ENCODE measurements around the gene SPG21. TPM values are rescaled to one million over a fixed set of nuclear protein-coding genes. Genes with fewer than 3 reads are reported as not detected.

The SPG21 gene
- total RNA-seq, 1 experiment from 2014 or later, result 104 TPM

GRCh38 chr15:64944961-64945360 lies 44.8 kb downstream of the SPG21 start:
- H3K4me1 Mint-ChIP-seq (ENCODE audit: low read depth, unreplicated experiment), result no peaks in the 10 kb centered on the region
- no peaks in the 10 kb centered on the region for H3K27me3 Mint-ChIP-seq (ENCODE audit: unreplicated experiment)
- BruUV-seq (replicated peaks), result no TSS peak
- H3K27ac Mint-ChIP-seq (ENCODE audit: unreplicated experiment), result no peak overlapping the region
- H3K9me3 Mint-ChIP-seq (ENCODE audit: low read depth, unreplicated experiment), result no peaks in the 10 kb centered on the region
- TF ChIP-seq CTCF (IDR thresholded peaks at IDR 0.05; ENCODE audit: unreplicated experiment), result no peak
- CTCF ChIA-PET, result no interaction called here
- no peak for DNase-seq
- H3K4me3 Mint-ChIP-seq (ENCODE audit: low read depth, unreplicated experiment), result no peak overlapping the region
- intact Hi-C loops (cut with micrococcal nuclease; ENCODE audit: unreplicated experiment), result no loop called here
- H3K36me3 Mint-ChIP-seq (ENCODE audit: insufficient read depth, unreplicated experiment), result peaks cover 6% of the 10 kb centered on the region

- H3K4me3 Mint-ChIP-seq (ENCODE audit: low read depth, unreplicated experiment), result no peak overlapping the region
- intact Hi-C loops (cut with micrococcal nuclease; ENCODE audit: unreplicated experiment), result no loop called here
- H3K27me3 Mint-ChIP-seq (ENCODE audit: unreplicated experiment), result no peaks in the 10 kb centered on the region
- no peaks in the 10 kb centered on the region for H3K9me3 Mint-ChIP-seq (ENCODE audit: low read depth, unreplicated experiment)
- CTCF ChIA-PET, result no interaction called here
- peaks cover 6% of the 10 kb centered on the region for H3K36me3 Mint-ChIP-seq (ENCODE audit: insufficient read depth, unreplicated experiment)
- TF ChIP-seq CTCF (IDR thresholded peaks at IDR 0.05; ENCODE audit: unreplicated experiment), result no peak
- H3K4me1 Mint-ChIP-seq (ENCODE audit: low read depth, unreplicated experiment), result peaks cover 1% of the 10 kb centered on the region
- no peak overlapping the region for H3K27ac Mint-ChIP-seq (ENCODE audit: unreplicated experiment)
- no peak for DNase-seq
- no TSS peak for BruUV-seq (replicated peaks)
Measured at GRCh38 chr15:64943512-64944225, 46.0 kb downstream of the SPG21 start.

GRCh38 chr15:64942356-64942755 lies 47.4 kb downstream of the SPG21 start:
- BruUV-seq (replicated peaks), result no TSS peak
- H3K9me3 Mint-ChIP-seq (ENCODE audit: low read depth, unreplicated experiment), result no peaks in the 10 kb centered on the region
- H3K27me3 Mint-ChIP-seq (ENCODE audit: unreplicated experiment), result no peaks in the 10 kb centered on the region
- no peak overlapping the region for H3K4me3 Mint-ChIP-seq (ENCODE audit: low read depth, unreplicated experiment)
- no peak overlapping the region for H3K27ac Mint-ChIP-seq (ENCODE audit: unreplicated experiment)
- TF ChIP-seq CTCF (IDR thresholded peaks at IDR 0.05; ENCODE audit: unreplicated experiment), result no peak
- intact Hi-C loops (cut with micrococcal nuclease; ENCODE audit: unreplicated experiment), result no loop called here
- peaks cover 13% of the 10 kb centered on the region for H3K4me1 Mint-ChIP-seq (ENCODE audit: low read depth, unreplicated experiment)
- CTCF ChIA-PET, result interaction anchor here (0.5 kb wide), 2 partner anchors 26 to 107 kb away, joined by 3 read pairs; no protein-coding TSS in a partner anchor
- peaks cover 6% of the 10 kb centered on the region for H3K36me3 Mint-ChIP-seq (ENCODE audit: insufficient read depth, unreplicated experiment)
- DNase-seq, result no peak

- Mint-ChIP-seq H3K27ac (ENCODE audit: unreplicated experiment) (peak overlapping the region; percentile 26), H3K4me1 (ENCODE audit: low read depth, unreplicated experiment) (peaks cover 13% of the 10 kb centered on the region), H3K27me3 (ENCODE audit: unreplicated experiment) (no peaks in the 10 kb centered on the region), H3K4me3 (ENCODE audit: low read depth, unreplicated experiment) (no peak overlapping the region), H3K36me3 (ENCODE audit: insufficient read depth, unreplicated experiment) (no peaks in the 10 kb centered on the region), H3K9me3 (ENCODE audit: low read depth, unreplicated experiment) (no peaks in the 10 kb centered on the region)
- CTCF ChIA-PET, result no interaction called here
- BruUV-seq (replicated peaks), result no TSS peak
- intact Hi-C loops (cut with micrococcal nuclease; ENCODE audit: unreplicated experiment), result no loop called here
- DNase-seq, result peak; percentile 30
- no peak for TF ChIP-seq CTCF (IDR thresholded peaks at IDR 0.05; ENCODE audit: unreplicated experiment)
Measured at GRCh38 chr15:64938192-64938591, 51.5 kb downstream of the SPG21 start.

Data from Calu3 (cell line).